ENCODE data around the gene RNF25. TPM values are rescaled to one million over a fixed set of nuclear protein-coding genes. Genes with fewer than 3 reads are reported as not detected.

The RNF25 gene
- total and polyA plus RNA-seq, 2 of the 4 experiments (the other 2 are of a cell fraction), result 56.5 to 78.1 TPM

DNA sequence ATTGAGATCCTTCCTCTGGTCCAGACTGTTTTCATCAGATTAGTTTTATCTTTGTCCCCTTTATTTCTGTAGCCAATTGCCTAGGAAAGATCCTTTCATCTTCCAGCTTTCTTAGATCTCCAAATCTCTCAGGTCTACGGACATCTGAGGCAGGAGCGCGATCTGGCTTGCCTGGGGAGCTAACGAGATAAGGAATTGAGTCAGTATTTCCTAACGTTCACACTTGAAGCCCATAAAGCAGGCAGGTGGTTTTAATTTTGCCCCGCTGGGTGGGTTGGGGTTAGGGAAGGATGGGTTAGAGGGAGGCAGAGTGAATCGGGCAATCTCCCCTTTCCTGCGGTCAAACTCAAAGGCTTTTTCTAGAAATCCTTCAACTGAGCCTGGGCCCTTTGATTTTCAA lies 38.1 kb upstream of the RNF25 start:
- no CpG with 5 or more reads among the region's 8 CpGs for WGBS, 2 experiments (ENCODE audit: extremely low coverage in 2 of 2, insufficient read length in 1 of 2)
- Histone ChIP-seq H2AK9ac (replicated peaks; ENCODE audit: low read depth, low read length, poor library complexity) (peak overlapping the region; percentile 57), H4K5ac (ENCODE audit: low read depth, low read length) (no peak overlapping the region; the same call in 1 of the 2 replicates), H3K9me1 (ENCODE audit: insufficient read depth, low read length) (0 out of 2 replicates have a peak, but pooled peaks cover 4% of the 10 kb centered on the region), H3K79me1 (ENCODE audit: low read depth in 1 of 2, low read length in 2 of 2) (peaks cover 11 to 20% of the 10 kb centered on the region in 2 experiments; a peak in 3 of 4 replicates), H3K4ac (ENCODE audit: low read depth, low read length) (no peak overlapping the region), H3K27ac (ENCODE audit: insufficient read depth, low read length) (no peak overlapping the region), H4K8ac (ENCODE audit: low read depth in 2 of 2, low read length in 2 of 2) (peak overlapping the region; percentile 88 to 97; a peak in 2 of 4 replicates), H3K18ac (ENCODE audit: low read depth, low read length) (no peak overlapping the region), H3K9me3 (ENCODE audit: control insufficient read depth, insufficient read depth, low read length) (no peaks in the 10 kb centered on the region), H3K4me1 (ENCODE audit: control insufficient read depth, insufficient read depth, low read length) (peaks cover 3% of the 10 kb centered on the region), H3K23ac (ENCODE audit: low read depth, low read length) (no peak overlapping the region), H3K56ac (ENCODE audit: extremely low read depth, insufficient read depth, low read length) (no peak overlapping the region), H3K14ac (replicated peaks; ENCODE audit: low read depth, low read length) (no peak overlapping the region), H3K27me3 (ENCODE audit: control insufficient read depth, insufficient read depth, low read length) (no peaks in the 10 kb centered on the region), H3K36me3 (ENCODE audit: control insufficient read depth, insufficient read depth, low read length) (no peaks in the 10 kb centered on the region), H2BK5ac (ENCODE audit: low read depth, low read length, poor library complexity, severe bottlenecking) (no peak overlapping the region), H2AK5ac (ENCODE audit: low read depth, low read length) (no peak overlapping the region), H4K20me1 (ENCODE audit: insufficient read depth, low read length) (no peaks in the 10 kb centered on the region), H2AFZ (replicated peaks; ENCODE audit: low read length, poor library complexity) (peak overlapping the region; percentile 88), H2BK15ac (ENCODE audit: low read depth, low read length) (no peak overlapping the region), H4K91ac (ENCODE audit: insufficient read depth, low read depth, low read length) (no peak overlapping the region), H2BK120ac (ENCODE audit: low read depth, low read length) (no peak overlapping the region), H3K4me3 (ENCODE audit: insufficient read depth, low read depth, low read length) (no peak overlapping the region), H3K9ac (ENCODE audit: low read depth, low read length) (no peak overlapping the region), H2BK20ac (ENCODE audit: low read depth, low read length) (no peak overlapping the region), H3K4me2 (ENCODE audit: low read depth, low read length) (no peak overlapping the region)
- intact Hi-C loops (cut with micrococcal nuclease) (loop anchor here (1.0 to 2.0 kb wide), 2 partner anchors 21 to 137 kb away; no protein-coding TSS in a partner anchor), dilution Hi-C loops (cut with HindIII; ENCODE audit: low sequenced_read_pairs, unreplicated experiment) (no loop called here), in situ Hi-C loops (cut with MboI; ENCODE audit: low sequenced_read_pairs) (no loop called here)
- TF ChIP-seq CTCF (conservative IDR thresholded peaks at IDR 0.05; ENCODE audit: low read depth, low read length) (no peak), MAZ (IDR thresholded peaks at IDR 0.05; ENCODE audit: borderline replicate concordance, low read depth, low read length) (no peak), RCOR1 (IDR thresholded peaks at IDR 0.05; ENCODE audit: insufficient replicate concordance, low read length) (no peak), RFX5 (IDR thresholded peaks at IDR 0.05; ENCODE audit: low read depth, low read length) (no peak), USF2 (IDR thresholded peaks at IDR 0.05; ENCODE audit: low read depth, low read length) (no peak), CEBPB (IDR thresholded peaks at IDR 0.05; ENCODE audit: low read depth, low read length) (no peak), NFE2L2 (IDR thresholded peaks at IDR 0.05; ENCODE audit: low read depth, low read length) (no peak), MAFK (IDR thresholded peaks at IDR 0.05; ENCODE audit: low read depth, low read length) (no peak), SMC3 (IDR thresholded peaks at IDR 0.05; ENCODE audit: low read depth, low read length) (no peak)
- DNase-seq (no peak), ATAC-seq (ENCODE audit: low read depth) (no peak)
- BruUV-seq (replicated peaks), result no TSS peak
- ChIA-PET CTCF (interaction anchor here (0.5 to 2.0 kb wide), 13 partner anchors 13 to 167 kb away, joined by 3 to 9 read pairs (median 4); partner anchors contain the start of genes RNF25 and STK36), POLR2A (ENCODE audit: unreplicated experiment) (no interaction called here)
